Measurements from ENCODE around the gene CXXC5. TPM values are rescaled to one million over a fixed set of nuclear protein-coding genes. Genes with fewer than 3 reads are reported as not detected.

CXXC5 gene
- total and polyA plus RNA-seq, 2 of the 4 experiments (the other 2 are of a cell fraction): 24.9 to 35.7 TPM

- H2BK20ac ChIP-seq (ENCODE audit: low read depth, low read length): no peak overlapping the region
- peak overlapping the region in 1 of 2 experiments; percentile 4; a peak in 1 of 4 replicates for H4K8ac ChIP-seq (ENCODE audit: low read depth in 2 of 2, low read length in 2 of 2)
- H3K23ac ChIP-seq (ENCODE audit: low read depth, low read length): 0 out of 2 replicates have a peak overlapping the region, but pooled peaks have one; percentile 47
- 0 out of 2 replicates have a peak overlapping the region, but pooled peaks have one; percentile 19 for H4K91ac ChIP-seq (ENCODE audit: insufficient read depth, low read depth, low read length)
- H4K20me1 ChIP-seq (ENCODE audit: insufficient read depth, low read length): peaks cover 14% of the 10 kb centered on the region
- POLR2A ChIA-PET (ENCODE audit: unreplicated experiment): no interaction called here
- no peak overlapping the region for H3K4me3 ChIP-seq (ENCODE audit: insufficient read depth, low read depth, low read length)
- H3K4ac ChIP-seq (ENCODE audit: low read depth, low read length): peak overlapping the region; percentile 34
- no peak overlapping the region for H3K4me2 ChIP-seq (ENCODE audit: low read depth, low read length)
- in situ Hi-C loops (cut with MboI; ENCODE audit: low sequenced_read_pairs) (loop anchor here (25.0 kb wide), 1 partner anchor 477 kb away; the partner anchor contains the start of gene PURA), dilution Hi-C loops (cut with HindIII; ENCODE audit: low sequenced_read_pairs, unreplicated experiment) (loop anchor here (25.0 kb wide), 1 partner anchor 127 kb away; no protein-coding TSS in a partner anchor), intact Hi-C loops (cut with micrococcal nuclease) (loop anchor here (10.0 kb wide), 1 partner anchor 210 kb away; no protein-coding TSS in a partner anchor)
- no peak overlapping the region for H2BK120ac ChIP-seq (ENCODE audit: low read depth, low read length)
- H3K36me3 ChIP-seq (ENCODE audit: control insufficient read depth, insufficient read depth, low read length): no peaks in the 10 kb centered on the region
- no peak overlapping the region for H2BK15ac ChIP-seq (ENCODE audit: low read depth, low read length)
- peaks cover 23% of the 10 kb centered on the region for H3K4me1 ChIP-seq (ENCODE audit: control insufficient read depth, insufficient read depth, low read length)
- TF ChIP-seq RAD21 (IDR thresholded peaks at IDR 0.05; ENCODE audit: low read length) (no peak), POLR2A (IDR thresholded peaks at IDR 0.05; ENCODE audit: low read depth, low read length) (no peak), CHD1 (IDR thresholded peaks at IDR 0.05; ENCODE audit: low read depth, low read length) (no peak), SMC3 (IDR thresholded peaks at IDR 0.05; ENCODE audit: low read depth, low read length) (no peak), FOS (IDR thresholded peaks at IDR 0.05; ENCODE audit: low read depth, low read length) (no peak), BHLHE40 (IDR thresholded peaks at IDR 0.05; ENCODE audit: low read depth, low read length) (no peak), CEBPB (IDR thresholded peaks at IDR 0.05; ENCODE audit: low read depth, low read length) (no peak), RCOR1 (IDR thresholded peaks at IDR 0.05; ENCODE audit: insufficient replicate concordance, low read length) (no peak), MAZ (IDR thresholded peaks at IDR 0.05; ENCODE audit: borderline replicate concordance, low read depth, low read length) (no peak)
- peak overlapping the region; percentile 43 for H2AFZ ChIP-seq (replicated peaks; ENCODE audit: low read length, poor library complexity)
- H2AK5ac ChIP-seq (ENCODE audit: low read depth, low read length): peak overlapping the region; percentile 66; the same call in 1 of the 2 replicates
- no peak overlapping the region for H3K56ac ChIP-seq (ENCODE audit: extremely low read depth, insufficient read depth, low read length)
- H2AK9ac ChIP-seq (replicated peaks; ENCODE audit: low read depth, low read length, poor library complexity): peak overlapping the region; percentile 81
- peak overlapping the region; percentile 58; the same call in 1 of the 2 replicates for H3K14ac ChIP-seq (replicated peaks; ENCODE audit: low read depth, low read length)
- H3K9ac ChIP-seq (ENCODE audit: low read depth, low read length): no peak overlapping the region
- no peak overlapping the region for H2BK5ac ChIP-seq (ENCODE audit: low read depth, low read length, poor library complexity, severe bottlenecking)
- no CpG with 5 or more reads among the region's 1 CpG for WGBS, 2 experiments (ENCODE audit: extremely low coverage in 2 of 2, insufficient read length in 1 of 2)
- no peak overlapping the region for H3K18ac ChIP-seq (ENCODE audit: low read depth, low read length)
- H4K5ac ChIP-seq (ENCODE audit: low read depth, low read length): no peak overlapping the region
- H3K9me3 ChIP-seq (ENCODE audit: control insufficient read depth, insufficient read depth, low read length): no peaks in the 10 kb centered on the region
- no peak for DNase-seq
- CTCF ChIA-PET: interaction anchor here (0.7 to 6.7 kb wide), 5 partner anchors 16 to 131 kb away, joined by 3 to 59 read pairs (median 11); no protein-coding TSS in a partner anchor
- peaks cover 19% of the 10 kb centered on the region for H3K9me1 ChIP-seq (ENCODE audit: insufficient read depth, low read length)
- H3K27me3 ChIP-seq (ENCODE audit: control insufficient read depth, insufficient read depth, low read length): no peaks in the 10 kb centered on the region
- BruUV-seq (replicated peaks): no TSS peak
- no peak for ATAC-seq (ENCODE audit: low read depth)
- peaks cover 4 to 43% of the 10 kb centered on the region in 2 experiments; a peak in 3 of 4 replicates for H3K79me1 ChIP-seq (ENCODE audit: low read depth in 1 of 2, low read length in 2 of 2)
- H3K27ac ChIP-seq (ENCODE audit: insufficient read depth, low read length): no peak overlapping the region
Observed at GRCh38 chr5:139635191-139635590, 13.0 kb upstream of the CXXC5 start.

All from IMR-90 (cell line).